ENCODE measurements around the gene OTUD4.

DNA sequence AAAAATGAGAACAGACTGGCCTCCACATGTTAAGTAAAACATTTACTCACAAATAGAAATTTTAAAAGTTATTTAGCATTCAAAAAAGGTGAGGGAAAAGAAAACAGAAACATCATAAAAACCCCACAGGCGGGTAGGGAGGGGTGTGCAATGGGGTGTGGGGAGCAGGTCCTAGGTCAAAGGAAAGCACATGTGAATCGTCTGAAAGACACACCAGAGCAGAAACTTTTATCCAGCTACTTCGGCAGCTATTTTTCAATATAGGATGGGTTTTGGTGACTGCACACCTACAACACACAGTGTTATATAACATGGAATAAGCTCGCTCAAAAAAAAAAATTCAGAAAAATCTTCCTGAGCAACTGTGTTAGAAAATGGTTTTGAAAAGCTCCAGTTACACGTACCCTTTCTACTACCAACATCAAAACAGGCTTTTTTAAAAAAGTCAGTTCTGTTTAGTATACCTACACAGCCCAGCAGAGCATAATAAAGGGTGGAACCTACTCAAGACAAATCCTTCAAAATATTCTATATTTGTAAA is 1.6 kb downstream of the OTUD4 start:
- TF ChIP-seq JUND (IDR thresholded peaks at IDR 0.05), result no peak
- TF ChIP-seq, protein P1, sequence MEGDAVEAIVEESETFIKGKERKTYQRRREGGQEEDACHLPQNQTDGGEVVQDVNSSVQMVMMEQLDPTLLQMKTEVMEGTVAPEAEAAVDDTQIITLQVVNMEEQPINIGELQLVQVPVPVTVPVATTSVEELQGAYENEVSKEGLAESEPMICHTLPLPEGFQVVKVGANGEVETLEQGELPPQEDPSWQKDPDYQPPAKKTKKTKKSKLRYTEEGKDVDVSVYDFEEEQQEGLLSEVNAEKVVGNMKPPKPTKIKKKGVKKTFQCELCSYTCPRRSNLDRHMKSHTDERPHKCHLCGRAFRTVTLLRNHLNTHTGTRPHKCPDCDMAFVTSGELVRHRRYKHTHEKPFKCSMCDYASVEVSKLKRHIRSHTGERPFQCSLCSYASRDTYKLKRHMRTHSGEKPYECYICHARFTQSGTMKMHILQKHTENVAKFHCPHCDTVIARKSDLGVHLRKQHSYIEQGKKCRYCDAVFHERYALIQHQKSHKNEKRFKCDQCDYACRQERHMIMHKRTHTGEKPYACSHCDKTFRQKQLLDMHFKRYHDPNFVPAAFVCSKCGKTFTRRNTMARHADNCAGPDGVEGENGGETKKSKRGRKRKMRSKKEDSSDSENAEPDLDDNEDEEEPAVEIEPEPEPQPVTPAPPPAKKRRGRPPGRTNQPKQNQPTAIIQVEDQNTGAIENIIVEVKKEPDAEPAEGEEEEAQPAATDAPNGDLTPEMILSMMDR (IDR thresholded peaks at IDR 0.05; ENCODE audit: low read depth, low read length, missing input control), result no peak
- TF ChIP-seq TAF1 (conservative IDR thresholded peaks at IDR 0.05), result no peak
